ENCODE data around the gene PARP9. TPM values are rescaled to one million over a fixed set of nuclear protein-coding genes. Genes with fewer than 3 reads are reported as not detected.

Gene PARP9
- total RNA-seq, 1 experiment from 2014 or later, result 1.8 TPM

DNA sequence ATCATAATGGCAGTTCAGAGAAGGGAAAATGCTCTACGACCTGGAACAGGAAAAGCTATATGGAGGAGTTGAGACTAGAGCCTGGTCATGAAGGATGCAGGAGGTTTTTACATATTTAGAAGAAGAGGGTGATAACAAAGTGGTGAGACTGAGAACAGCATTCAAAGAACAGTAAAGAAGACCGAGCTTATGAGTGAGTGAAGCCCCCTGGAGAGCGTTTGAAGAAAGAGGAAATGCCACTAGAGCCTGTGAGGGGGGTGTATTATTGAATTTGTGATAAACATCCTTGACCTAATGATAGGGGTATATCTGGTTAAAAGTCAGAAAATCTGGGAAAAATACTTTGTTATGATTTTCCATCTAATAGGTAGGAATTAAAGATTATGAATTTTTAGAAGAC, 4.2 kb downstream of the PARP9 start:
- no peak for DNase-seq (ENCODE audit: low spot score)
- TF ChIP-seq ZNF423 (CRISPR knock-in tag; IDR thresholded peaks at IDR 0.05), result no peak
- TF ChIP-seq ZNF416 (CRISPR knock-in tag; IDR thresholded peaks at IDR 0.05), result no peak
- no peak for TF ChIP-seq TCF7 (CRISPR knock-in tag; IDR thresholded peaks at IDR 0.05; ENCODE audit: low read depth)
- no peak for TF ChIP-seq NR3C1 (CRISPR knock-in tag; conservative IDR thresholded peaks at IDR 0.05; ENCODE audit: low read depth)
- no peak for TF ChIP-seq FOXJ3 (CRISPR knock-in tag; IDR thresholded peaks at IDR 0.05; ENCODE audit: borderline replicate concordance)
- TF ChIP-seq, protein P1, sequence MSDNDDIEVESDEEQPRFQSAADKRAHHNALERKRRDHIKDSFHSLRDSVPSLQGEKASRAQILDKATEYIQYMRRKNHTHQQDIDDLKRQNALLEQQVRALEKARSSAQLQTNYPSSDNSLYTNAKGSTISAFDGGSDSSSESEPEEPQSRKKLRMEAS (CRISPR knock-in tag; IDR thresholded peaks at IDR 0.05), result no peak
- no peak for TF ChIP-seq NFE2L1 (CRISPR knock-in tag; IDR thresholded peaks at IDR 0.05)
- TF ChIP-seq, protein P2, sequence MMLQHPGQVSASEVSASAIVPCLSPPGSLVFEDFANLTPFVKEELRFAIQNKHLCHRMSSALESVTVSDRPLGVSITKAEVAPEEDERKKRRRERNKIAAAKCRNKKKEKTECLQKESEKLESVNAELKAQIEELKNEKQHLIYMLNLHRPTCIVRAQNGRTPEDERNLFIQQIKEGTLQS (CRISPR knock-in tag; conservative IDR thresholded peaks at IDR 0.05), result no peak
- no peak for TF ChIP-seq CBFB (CRISPR knock-in tag; IDR thresholded peaks at IDR 0.05; ENCODE audit: low read depth)
- TF ChIP-seq SMAD4 (CRISPR knock-in tag; IDR thresholded peaks at IDR 0.05), result no peak
- no peak overlapping the region for H3K4me3 Mint-ChIP-seq
- H3K4me1 Mint-ChIP-seq, result peaks cover 31% of the 10 kb centered on the region
- H3K27ac Mint-ChIP-seq, result peak overlapping the region; percentile 65
- ATAC-seq, result no peak
- no peaks in the 10 kb centered on the region for H3K9me3 Mint-ChIP-seq
- H3K27me3 Mint-ChIP-seq (ENCODE audit: low read depth), result peaks cover 3% of the 10 kb centered on the region
- ChIA-PET CTCF (interaction anchor here (1.2 to 2.4 kb wide), 5 partner anchors 10 to 167 kb away, joined by 3 to 17 read pairs (median 4); partner anchors contain the start of gene PARP14), POLR2A (no interaction called here)
- no peaks in the 10 kb centered on the region for H3K36me3 Mint-ChIP-seq

DNA sequence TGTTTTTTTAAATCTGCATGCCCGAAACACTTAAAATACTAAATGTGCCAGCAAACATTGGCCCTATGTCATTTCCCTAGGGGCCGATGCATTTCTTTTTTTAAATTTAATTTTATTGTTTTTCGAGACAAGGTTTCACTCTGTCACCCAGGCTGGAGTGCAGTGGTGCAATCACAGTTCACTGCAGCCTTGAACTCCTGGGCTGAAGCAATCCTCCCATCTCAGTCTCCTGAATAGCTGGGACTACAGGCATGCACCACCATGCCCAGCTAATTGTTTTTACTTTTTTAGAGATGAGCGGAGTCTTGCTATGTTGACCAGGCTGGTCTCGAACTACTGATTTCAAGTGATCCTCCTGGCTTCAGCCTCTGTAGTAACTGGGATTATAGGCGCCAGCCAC, 5.5 kb downstream of the PARP9 start:
- no peak overlapping the region for H3K27ac Mint-ChIP-seq
- POLR2A ChIA-PET, result no interaction called here
- DNase-seq (ENCODE audit: low spot score), result no peak
- TF ChIP-seq, protein P3, sequence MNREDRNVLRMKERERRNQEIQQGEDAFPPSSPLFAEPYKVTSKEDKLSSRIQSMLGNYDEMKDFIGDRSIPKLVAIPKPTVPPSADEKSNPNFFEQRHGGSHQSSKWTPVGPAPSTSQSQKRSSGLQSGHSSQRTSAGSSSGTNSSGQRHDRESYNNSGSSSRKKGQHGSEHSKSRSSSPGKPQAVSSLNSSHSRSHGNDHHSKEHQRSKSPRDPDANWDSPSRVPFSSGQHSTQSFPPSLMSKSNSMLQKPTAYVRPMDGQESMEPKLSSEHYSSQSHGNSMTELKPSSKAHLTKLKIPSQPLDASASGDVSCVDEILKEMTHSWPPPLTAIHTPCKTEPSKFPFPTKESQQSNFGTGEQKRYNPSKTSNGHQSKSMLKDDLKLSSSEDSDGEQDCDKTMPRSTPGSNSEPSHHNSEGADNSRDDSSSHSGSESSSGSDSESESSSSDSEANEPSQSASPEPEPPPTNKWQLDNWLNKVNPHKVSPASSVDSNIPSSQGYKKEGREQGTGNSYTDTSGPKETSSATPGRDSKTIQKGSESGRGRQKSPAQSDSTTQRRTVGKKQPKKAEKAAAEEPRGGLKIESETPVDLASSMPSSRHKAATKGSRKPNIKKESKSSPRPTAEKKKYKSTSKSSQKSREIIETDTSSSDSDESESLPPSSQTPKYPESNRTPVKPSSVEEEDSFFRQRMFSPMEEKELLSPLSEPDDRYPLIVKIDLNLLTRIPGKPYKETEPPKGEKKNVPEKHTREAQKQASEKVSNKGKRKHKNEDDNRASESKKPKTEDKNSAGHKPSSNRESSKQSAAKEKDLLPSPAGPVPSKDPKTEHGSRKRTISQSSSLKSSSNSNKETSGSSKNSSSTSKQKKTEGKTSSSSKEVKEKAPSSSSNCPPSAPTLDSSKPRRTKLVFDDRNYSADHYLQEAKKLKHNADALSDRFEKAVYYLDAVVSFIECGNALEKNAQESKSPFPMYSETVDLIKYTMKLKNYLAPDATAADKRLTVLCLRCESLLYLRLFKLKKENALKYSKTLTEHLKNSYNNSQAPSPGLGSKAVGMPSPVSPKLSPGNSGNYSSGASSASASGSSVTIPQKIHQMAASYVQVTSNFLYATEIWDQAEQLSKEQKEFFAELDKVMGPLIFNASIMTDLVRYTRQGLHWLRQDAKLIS (CRISPR knock-in tag; IDR thresholded peaks at IDR 0.05; ENCODE audit: borderline replicate concordance), result no peak
- TF ChIP-seq, protein P4, sequence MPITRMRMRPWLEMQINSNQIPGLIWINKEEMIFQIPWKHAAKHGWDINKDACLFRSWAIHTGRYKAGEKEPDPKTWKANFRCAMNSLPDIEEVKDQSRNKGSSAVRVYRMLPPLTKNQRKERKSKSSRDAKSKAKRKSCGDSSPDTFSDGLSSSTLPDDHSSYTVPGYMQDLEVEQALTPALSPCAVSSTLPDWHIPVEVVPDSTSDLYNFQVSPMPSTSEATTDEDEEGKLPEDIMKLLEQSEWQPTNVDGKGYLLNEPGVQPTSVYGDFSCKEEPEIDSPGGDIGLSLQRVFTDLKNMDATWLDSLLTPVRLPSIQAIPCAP (CRISPR knock-in tag; IDR thresholded peaks at IDR 0.05), result no peak
- TF ChIP-seq ESRRA (CRISPR knock-in tag; IDR thresholded peaks at IDR 0.05; ENCODE audit: borderline replicate concordance), result no peak
- TF ChIP-seq, protein P5, sequence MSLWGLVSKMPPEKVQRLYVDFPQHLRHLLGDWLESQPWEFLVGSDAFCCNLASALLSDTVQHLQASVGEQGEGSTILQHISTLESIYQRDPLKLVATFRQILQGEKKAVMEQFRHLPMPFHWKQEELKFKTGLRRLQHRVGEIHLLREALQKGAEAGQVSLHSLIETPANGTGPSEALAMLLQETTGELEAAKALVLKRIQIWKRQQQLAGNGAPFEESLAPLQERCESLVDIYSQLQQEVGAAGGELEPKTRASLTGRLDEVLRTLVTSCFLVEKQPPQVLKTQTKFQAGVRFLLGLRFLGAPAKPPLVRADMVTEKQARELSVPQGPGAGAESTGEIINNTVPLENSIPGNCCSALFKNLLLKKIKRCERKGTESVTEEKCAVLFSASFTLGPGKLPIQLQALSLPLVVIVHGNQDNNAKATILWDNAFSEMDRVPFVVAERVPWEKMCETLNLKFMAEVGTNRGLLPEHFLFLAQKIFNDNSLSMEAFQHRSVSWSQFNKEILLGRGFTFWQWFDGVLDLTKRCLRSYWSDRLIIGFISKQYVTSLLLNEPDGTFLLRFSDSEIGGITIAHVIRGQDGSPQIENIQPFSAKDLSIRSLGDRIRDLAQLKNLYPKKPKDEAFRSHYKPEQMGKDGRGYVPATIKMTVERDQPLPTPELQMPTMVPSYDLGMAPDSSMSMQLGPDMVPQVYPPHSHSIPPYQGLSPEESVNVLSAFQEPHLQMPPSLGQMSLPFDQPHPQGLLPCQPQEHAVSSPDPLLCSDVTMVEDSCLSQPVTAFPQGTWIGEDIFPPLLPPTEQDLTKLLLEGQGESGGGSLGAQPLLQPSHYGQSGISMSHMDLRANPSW (CRISPR knock-in tag; conservative IDR thresholded peaks at IDR 0.05; ENCODE audit: low read depth), result no peak
- TF ChIP-seq HMGA2 (CRISPR knock-in tag; IDR thresholded peaks at IDR 0.05), result no peak
- TF ChIP-seq, protein P6, sequence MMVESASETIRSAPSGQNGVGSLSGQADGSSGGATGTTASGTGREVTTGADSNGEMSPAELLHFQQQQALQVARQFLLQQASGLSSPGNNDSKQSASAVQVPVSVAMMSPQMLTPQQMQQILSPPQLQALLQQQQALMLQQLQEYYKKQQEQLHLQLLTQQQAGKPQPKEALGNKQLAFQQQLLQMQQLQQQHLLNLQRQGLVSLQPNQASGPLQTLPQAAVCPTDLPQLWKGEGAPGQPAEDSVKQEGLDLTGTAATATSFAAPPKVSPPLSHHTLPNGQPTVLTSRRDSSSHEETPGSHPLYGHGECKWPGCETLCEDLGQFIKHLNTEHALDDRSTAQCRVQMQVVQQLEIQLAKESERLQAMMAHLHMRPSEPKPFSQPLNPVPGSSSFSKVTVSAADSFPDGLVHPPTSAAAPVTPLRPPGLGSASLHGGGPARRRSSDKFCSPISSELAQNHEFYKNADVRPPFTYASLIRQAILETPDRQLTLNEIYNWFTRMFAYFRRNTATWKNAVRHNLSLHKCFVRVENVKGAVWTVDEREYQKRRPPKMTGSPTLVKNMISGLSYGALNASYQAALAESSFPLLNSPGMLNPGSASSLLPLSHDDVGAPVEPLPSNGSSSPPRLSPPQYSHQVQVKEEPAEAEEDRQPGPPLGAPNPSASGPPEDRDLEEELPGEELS (CRISPR knock-in tag; IDR thresholded peaks at IDR 0.05), result no peak
- no peak for TF ChIP-seq ZNF121 (CRISPR knock-in tag; IDR thresholded peaks at IDR 0.05)
- TF ChIP-seq, protein P7, sequence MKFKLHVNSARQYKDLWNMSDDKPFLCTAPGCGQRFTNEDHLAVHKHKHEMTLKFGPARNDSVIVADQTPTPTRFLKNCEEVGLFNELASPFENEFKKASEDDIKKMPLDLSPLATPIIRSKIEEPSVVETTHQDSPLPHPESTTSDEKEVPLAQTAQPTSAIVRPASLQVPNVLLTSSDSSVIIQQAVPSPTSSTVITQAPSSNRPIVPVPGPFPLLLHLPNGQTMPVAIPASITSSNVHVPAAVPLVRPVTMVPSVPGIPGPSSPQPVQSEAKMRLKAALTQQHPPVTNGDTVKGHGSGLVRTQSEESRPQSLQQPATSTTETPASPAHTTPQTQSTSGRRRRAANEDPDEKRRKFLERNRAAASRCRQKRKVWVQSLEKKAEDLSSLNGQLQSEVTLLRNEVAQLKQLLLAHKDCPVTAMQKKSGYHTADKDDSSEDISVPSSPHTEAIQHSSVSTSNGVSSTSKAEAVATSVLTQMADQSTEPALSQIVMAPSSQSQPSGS (CRISPR knock-in tag; IDR thresholded peaks at IDR 0.05; ENCODE audit: borderline replicate concordance, low read depth), result no peak
- TF ChIP-seq FOXK1 (CRISPR knock-in tag; IDR thresholded peaks at IDR 0.05), result no peak
- TF ChIP-seq NFYB (CRISPR knock-in tag; conservative IDR thresholded peaks at IDR 0.05; ENCODE audit: low read depth), result no peak
- TF ChIP-seq ZNF423 (CRISPR knock-in tag; IDR thresholded peaks at IDR 0.05), result no peak
- TF ChIP-seq TEAD1 (CRISPR knock-in tag; IDR thresholded peaks at IDR 0.05), result no peak
- TF ChIP-seq, protein P1 (CRISPR knock-in tag; IDR thresholded peaks at IDR 0.05), result no peak
- TF ChIP-seq GTF2I (CRISPR knock-in tag; conservative IDR thresholded peaks at IDR 0.05), result no peak
- TF ChIP-seq ZBTB21 (CRISPR knock-in tag; IDR thresholded peaks at IDR 0.05; ENCODE audit: borderline replicate concordance), result no peak
- TF ChIP-seq, protein P8, sequence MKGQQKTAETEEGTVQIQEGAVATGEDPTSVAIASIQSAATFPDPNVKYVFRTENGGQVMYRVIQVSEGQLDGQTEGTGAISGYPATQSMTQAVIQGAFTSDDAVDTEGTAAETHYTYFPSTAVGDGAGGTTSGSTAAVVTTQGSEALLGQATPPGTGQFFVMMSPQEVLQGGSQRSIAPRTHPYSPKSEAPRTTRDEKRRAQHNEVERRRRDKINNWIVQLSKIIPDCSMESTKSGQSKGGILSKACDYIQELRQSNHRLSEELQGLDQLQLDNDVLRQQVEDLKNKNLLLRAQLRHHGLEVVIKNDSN (CRISPR knock-in tag; IDR thresholded peaks at IDR 0.05), result no peak

More for the DNA sequence above, 5.5 kb downstream of the PARP9 start:
- Mint-ChIP-seq H3K27me3 (ENCODE audit: low read depth) (no peaks in the 10 kb centered on the region), H3K4me1 (peaks cover 25% of the 10 kb centered on the region), H3K9me3 (no peaks in the 10 kb centered on the region), H3K36me3 (no peaks in the 10 kb centered on the region), H3K4me3 (no peak overlapping the region)
- ATAC-seq, result no peak
- CTCF ChIA-PET, result interaction anchor here (1.8 to 2.4 kb wide), 3 partner anchors 102 to 165 kb away, joined by 4 to 17 read pairs (median 10); partner anchors contain the start of gene PARP14

All from WTC11 (cell line).